Neural cell (in vitro differentiated cells): ENCODE data around the gene IQCF5.

Source experiments
- CTCF ChIP-seq: fragments of 450-650 bp; IDR thresholded peaks from 2 replicates; pipeline ENCODE4 v1.5.1; 2014; ENCODE audit warnings: antibody characterized with exemption, mild to moderate bottlenecking, moderate library complexity; ENCODE audit not compliant: poor library complexity, severe bottlenecking
- EP300 ChIP-seq: fragments of 450-650 bp; conservative IDR thresholded peaks from 2 replicates; pipeline ENCODE4 v1.6.1; 2014; ENCODE audit warnings: antibody characterized with exemption, mild to moderate bottlenecking, moderate library complexity; ENCODE audit not compliant: poor library complexity, severe bottlenecking
- EZH2 ChIP-seq: fragments of 200-600, 300-800 bp; shearing (Covaris generic), sonication (generic); IDR thresholded peaks from 2 replicates; pipeline ENCODE4 v1.6.1; 2014; ENCODE audit warnings: antibody characterized with exemption, low read length, borderline replicate concordance, mild to moderate bottlenecking; ENCODE audit not compliant: insufficient read depth, poor library complexity, severe bottlenecking
- RAD21 ChIP-seq: fragments of 450-650 bp; conservative IDR thresholded peaks from 2 replicates; pipeline ENCODE4 v1.6.1; 2014; ENCODE audit warnings: antibody characterized with exemption, mild to moderate bottlenecking, moderate library complexity
- SMC3 ChIP-seq: fragments of 450-650 bp; conservative IDR thresholded peaks from 2 replicates; pipeline ENCODE4 v1.6.1; 2014; ENCODE audit warnings: antibody characterized with exemption, mild to moderate bottlenecking, moderate library complexity; ENCODE audit not compliant: poor library complexity

GRCh38 chr3:51874889-51875288 is 512 bp downstream of the IQCF5 start:
- no peak for TF ChIP-seq CTCF
- no peak for TF ChIP-seq EZH2
- no peak for TF ChIP-seq SMC3
- TF ChIP-seq RAD21, result no peak
- no peak for TF ChIP-seq EP300
